Stimulated activated CD8-positive, alpha-beta memory T cell treated with anti-CD3 and anti-CD28 coated beads, Interleukin-7, amount 100 ng/mL, for 48 hours (primary cell): Measurements from ENCODE around the gene CDKAL1.
"Not testable (repeated sequence)": the region's sequence is repeated elsewhere in the genome, so short reads cannot be mapped to it uniquely, and the experiment has no call there.

Source experiments
- DNase-seq, 2 donors: peaks; one replicate each; pipeline ENCODE4 v3.0.0-alpha.2; 2020; ENCODE audit warnings: low read depth in 1 of 2; ENCODE audit errors: extremely low read depth in 1 of 2

CDKAL1 gene

DNA sequence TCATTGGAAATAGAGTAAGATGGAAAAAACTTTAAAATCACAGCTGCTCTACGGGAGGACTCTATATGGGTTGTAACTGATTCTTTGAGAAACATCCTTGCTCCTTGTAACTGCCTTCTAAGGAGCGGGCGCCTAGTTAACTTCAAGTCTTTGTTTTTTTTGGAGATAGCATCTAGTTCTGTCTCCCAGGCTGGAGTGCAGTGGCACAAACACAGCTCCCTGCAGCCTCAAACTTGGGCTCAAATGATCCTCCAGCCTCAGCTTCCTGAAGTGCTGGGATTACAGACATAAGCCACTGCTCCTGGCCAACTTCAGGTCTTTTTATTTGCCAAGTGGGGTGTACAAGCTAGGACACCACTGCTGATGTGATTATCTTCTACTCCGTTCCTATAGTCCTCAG, 552.9 kb downstream of the CDKAL1 start:
- DNase-seq = no peak

DNA sequence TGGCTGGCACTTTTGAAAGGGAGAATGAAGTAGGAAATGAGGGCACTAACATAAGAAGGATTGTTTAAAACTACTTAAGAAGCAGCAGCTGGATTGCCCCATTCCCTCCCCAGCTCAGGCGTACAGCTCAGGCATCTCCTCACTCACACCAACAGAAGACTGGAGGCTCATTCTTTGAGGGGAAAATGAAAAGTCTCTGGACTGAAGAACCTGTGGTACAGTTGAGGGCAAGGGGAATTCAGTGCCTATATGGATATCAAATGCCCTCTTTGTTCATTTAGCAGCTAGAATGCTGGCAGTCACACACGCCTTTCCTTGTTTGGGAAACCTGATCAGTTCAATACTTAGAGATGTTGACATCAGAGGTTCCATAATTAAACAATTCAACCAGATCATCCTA, 557.2 kb downstream of the CDKAL1 start:
- DNase-seq = no peak

DNA sequence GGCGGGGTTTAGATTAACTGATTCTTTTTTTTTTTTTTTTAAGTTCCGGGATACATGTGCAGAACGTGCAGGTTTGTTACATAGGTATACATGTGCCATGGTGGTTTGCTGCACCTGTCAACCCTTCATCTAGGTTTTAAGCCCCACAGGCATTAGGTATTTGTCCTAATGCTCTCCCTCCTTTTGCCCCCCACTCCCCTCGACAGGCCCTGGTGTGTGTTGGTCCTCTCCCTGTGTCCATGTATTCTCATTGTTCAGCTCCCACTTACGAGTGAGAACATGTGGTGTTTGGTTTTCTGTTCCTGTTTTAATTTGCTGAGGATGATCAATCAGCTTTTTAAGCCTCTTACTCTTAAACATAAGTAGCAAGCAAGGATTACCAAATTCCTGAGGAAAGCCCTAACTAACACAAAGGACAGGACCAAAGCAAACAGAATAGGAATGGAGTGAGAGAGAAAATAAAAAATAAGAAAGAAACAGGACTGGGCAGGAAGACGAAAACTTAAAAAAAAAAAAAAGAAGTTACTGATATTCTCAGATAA, 558.0 kb downstream of the CDKAL1 start:
- not testable (repeated sequence) for DNase-seq

DNA sequence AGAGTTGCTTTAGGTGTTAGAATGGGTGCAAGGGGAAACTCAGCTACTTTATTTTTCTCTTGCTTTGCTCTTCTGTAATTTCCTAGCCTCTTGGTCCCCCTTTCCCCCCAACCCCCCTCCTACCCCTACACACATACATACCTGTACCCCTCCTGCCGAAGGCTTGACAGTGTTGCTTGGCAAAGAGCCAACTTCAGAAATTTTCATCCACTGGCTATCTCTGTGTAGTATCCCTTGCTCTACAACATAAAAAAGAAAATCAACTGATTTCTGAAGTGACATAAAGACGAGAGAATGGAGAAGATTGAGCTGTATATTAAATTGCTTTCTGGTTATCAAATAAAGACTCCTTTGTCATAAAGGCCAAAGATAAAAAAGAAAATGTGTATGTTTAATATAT, 561.2 kb downstream of the CDKAL1 start:
- no peak for DNase-seq

DNA sequence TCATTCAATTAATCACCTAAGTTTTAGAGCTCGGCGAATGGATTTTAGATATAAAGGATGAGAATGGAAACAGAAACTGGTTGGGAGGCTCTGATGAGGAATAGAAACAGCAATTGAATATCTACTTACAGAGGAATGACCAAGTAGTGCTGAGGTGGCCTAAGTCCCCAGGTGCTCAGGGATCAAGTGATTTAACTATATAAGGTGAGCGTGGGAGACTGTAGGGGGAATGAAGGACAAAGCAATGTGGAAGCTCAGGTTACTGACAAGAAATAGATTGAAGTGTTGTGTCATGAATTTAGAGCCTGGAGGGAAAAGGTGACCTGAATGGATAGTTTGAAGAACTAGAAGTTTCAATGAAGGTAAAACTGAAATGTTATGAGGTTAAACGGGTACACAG, 563.9 kb downstream of the CDKAL1 start:
- no peak for DNase-seq

DNA sequence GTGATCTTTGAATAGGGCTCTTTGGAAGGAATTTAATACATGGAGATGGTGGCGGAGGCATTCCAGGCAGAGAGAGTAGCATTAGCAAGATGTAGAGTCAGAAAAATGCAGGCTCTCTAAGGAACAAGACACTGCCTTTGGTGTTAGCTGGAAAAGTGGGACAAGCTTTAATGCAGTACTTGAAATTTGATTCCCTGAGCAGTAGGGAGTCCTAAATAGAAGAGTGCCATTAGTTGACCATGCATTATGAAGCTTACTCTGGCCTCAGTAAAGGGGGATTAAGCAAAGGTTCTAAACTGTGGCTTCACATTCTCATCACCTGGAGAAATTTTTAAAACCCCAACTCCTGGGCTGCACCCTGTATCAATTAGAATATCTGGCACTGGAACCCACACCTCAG, 564.5 kb downstream of the CDKAL1 start:
- no peak for DNase-seq

DNA sequence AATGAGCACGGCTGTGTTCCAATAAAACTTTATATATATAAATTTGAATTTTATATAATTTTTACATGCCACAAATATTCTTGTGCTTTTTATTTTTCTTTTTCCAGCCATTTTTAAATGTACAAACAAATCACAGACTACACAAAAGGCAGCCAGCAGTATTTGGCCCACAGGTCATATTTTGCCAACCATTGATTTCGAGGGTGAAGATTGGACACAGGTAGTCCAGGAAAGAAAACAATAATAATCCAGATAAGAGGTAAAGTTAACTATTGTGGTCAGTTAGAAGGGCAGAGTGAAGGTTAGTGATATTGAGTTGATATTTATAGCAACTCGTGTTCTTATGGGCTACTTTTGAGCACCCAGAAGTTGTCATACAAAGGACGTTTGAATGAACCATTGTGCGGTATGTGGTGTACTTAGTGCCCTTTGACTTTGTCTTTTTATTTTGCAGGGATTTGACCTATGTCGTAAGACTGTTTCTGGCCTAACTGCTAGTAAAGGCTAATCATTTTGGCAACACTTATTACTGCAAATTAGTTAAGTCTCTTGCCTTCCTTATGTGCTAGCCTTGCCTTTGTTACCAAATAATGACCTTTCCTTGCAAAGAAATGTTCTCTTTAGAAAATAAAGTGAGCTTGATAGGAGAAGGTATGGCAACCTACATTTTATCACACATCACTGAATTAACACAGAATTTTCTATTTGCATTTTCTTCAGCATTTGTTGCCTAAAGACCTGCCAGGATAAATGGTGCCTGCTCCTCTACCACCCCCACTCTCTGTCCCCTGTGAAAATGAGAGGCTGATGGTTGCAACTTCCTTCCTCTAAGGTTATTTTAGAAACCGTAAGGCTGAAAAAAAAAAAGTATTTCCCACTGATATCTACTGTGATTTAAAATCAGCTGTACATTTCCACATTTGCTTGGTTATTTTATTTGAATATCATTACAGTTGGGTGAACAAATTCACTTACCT, 565.4 kb downstream of the CDKAL1 start:
- DNase-seq = no peak

DNA sequence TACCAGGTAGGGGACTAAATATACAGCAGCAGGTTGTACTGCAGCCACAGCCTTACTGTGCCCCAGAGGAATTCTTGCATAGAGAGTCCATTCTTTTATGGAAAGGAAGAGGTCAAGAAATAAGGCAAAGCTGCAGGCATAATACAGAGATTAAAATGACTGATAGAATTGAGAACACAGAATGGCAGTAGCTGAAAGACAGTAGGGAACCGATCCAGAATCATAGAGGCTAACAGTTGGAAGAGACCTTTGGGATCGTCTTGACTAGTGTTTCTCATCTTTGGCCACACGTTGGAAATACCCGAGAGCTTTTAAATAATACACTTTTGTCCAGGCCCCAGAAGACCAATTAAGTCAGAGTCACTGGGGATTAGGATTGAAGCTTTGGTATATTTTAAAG, 566.7 kb downstream of the CDKAL1 start:
- no peak for DNase-seq

DNA sequence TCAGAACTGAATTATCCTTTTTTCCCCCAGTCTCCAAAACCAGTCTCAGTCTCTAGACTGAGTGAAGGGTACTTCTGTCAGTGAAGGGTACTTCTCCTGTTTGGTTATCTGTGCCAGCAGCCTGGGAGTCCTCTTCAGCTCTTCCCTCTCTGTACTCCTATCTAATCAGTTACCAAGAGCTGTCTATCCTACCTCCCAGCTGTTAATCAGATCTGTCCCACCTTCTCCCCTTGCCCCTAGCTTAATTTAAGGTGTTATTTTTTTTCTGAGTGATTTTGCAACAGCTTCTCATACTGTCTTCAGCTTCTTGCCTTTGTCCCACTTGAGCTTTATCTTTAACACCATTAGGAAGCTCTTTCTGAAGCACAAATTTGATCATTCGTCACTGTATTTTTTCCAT, 567.4 kb downstream of the CDKAL1 start:
- no peak for DNase-seq

DNA sequence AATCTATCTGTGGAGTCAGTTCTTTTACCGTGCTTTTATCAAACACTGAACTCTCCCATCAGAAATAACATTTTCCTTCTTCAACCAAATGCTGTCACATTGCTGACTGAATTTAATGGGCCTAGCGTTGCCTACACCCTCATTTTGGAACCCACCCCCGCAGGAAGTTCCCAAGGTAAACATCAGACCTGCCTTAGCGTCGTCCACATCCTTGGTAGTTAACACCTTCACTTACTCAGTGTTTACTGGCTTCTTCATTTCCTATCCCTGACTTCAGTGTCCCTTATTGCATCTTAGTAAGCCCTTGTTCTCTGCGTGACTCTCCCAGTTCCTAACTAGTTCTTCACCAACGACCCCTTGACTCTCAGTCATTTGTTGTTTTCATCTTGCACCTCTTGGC, 567.9 kb downstream of the CDKAL1 start:
- DNase-seq = no peak

DNA sequence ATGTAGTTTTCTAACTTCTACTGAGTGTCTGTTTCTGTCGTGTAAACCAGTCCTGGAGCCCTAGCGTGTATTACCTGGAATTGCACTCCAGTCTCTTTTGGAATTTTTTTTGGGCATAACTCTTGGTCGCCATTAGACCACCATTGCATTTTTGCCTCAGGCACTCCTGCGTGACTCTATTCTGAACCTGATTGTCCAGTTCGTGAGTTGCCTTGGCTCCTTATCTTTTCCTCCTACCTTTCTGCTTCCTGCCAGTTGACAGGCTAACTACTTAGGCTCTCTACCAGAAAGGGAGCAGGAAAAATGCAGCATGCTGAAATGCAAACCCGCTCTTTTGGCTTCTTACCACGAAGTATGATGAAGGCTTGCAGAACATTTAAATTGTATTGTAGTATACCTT, 568.4 kb downstream of the CDKAL1 start:
- DNase-seq = no peak

DNA sequence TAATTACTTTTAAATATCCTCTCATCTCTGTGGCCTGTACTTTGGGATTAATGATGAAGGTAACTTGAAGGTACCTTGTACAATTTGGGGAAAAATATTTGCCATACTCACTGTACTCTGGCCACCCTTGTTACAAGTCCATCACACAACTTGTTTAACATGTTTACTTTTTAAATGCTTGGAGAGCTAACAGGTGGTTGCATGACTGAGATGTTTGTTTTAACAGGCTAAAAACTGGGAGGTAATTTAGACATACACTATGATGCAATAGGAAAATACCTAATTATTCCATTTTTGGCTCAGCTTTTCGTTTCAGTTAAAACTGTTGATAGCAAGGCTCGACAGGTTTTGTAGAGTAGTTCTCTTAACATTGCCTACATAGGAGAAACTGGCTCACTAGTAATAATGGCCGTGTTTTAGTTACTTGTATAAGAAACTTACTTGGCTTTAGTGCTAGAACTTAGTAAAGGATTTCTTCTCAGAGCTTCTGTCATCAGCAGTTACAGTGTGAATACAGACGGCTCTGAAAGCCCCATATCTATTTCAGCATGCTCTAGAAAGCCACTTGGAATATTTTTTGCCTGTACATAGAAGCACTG, 569.5 kb downstream of the CDKAL1 start:
- DNase-seq = no peak

DNA sequence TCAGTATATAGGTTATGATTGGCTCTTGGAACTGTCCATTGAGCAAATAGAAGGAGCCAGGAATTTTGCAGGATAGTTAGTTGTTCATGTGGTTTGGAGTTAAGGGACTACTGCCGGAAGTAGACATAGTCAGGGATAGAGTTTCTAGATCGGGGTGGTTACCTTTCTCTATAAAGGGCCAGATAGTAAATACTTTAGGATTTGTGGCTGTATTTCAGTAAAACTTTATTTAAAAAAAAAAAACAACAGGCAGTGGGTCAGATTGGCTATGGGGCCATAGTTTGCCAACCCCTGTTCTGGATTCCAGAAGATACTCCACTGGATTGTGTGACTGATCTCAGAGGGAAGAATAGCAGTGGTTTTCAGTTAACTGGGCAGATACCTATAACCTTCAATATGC, 570.0 kb downstream of the CDKAL1 start:
- DNase-seq = no peak

DNA sequence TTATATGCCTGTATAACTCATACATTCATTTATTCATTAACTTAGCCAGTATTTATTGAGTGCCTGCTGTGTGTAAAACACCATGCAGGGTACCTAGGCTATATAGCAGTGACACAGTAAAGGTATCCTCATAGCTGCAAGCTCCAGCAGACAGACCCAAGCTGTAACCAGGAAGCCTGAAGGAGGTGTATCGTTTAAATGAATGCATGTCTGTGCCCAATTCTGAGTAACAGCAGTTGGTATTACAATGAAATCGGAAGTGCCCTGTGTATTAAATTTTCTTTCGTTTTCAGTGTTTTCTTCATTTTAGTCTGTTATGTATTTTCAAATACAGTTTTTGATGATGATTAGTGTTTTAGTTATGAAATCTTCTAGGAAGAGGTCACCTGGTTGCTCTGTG, 573.5 kb downstream of the CDKAL1 start:
- no peak for DNase-seq

DNA sequence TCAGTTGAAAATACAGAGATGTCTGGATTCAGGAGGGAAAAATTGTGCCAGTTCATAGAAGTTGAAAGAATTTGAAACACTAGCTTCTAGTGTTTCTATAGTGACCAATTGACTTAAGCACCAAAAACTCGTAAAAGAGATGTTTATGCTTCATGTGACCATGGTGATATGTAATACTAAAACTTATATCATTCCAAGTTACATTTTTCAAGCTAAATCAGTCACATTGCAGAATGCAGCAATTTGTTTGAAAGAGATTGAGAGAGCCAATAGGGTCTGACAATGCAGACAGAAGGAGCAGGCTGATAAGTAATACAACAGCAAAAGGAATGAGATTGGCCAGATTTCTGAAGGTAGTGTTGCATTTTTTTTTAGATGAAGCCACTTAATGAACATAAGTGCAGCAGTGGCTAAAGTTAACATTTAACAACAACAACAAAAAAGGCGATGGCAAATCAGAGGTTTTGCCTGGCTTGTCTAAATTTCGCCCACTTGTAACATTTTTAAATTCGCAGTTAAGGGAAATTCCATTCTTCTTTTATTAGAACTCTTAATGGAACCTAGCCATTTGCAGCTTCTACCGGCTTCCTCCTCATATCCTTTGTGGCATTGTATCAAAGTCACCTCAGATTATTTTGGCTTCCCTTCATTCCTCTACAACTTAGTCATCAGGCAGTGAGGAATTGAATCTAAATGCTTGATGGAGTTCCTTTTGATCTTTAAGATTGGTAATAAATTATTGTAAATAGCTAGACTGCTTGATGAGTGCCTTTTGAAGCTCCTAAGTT, 575.3 kb downstream of the CDKAL1 start:
- no peak for DNase-seq

DNA sequence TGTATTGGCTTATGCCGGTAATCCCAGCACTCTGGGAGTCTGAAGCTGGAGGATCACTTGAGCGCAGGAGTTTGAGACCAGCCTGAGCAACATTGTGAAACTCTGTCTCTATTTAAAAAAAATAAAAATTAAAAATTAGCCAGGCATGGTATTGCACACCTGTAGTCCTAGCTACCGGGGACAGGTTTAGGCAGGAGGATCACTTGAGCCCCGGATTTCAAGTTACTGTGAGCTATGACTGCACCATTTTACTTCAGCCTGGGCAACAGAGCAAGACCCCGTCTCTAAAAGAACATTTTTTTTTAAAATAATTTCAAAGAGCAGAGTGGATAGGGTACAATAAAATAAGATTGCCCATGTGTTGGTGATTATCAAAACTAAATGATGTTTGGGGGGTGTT, 576.4 kb downstream of the CDKAL1 start:
- no peak for DNase-seq

DNA sequence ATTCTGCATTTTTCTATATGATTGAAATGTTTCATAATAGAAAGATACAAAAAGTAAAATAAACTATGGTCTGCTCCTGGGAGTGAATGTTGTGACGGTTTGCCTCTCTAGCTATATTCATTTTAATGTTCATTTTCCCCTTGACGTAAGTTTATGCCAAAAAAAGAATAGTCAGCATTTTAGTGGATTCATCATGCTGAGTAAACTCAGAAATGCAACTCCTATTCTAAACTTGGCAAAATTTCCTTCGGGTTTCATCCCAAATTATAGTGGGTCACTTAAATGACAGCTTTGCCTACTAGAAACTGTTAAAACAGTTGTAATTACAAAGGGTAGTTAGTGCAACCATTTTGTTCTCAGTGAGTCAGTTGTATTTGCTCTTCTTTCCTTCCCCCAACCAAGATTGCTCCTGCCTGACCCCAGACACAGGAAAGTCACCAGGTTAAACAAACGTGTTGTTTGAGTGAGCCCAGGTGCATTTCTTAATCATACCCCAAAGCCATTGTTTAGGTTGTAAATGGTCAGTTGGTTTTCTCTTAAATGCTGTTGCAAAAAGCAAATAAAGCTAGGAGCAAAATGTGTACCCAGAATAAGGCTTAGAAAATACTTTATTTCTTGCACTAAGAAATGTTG, 577.0 kb downstream of the CDKAL1 start:
- no peak for DNase-seq

DNA sequence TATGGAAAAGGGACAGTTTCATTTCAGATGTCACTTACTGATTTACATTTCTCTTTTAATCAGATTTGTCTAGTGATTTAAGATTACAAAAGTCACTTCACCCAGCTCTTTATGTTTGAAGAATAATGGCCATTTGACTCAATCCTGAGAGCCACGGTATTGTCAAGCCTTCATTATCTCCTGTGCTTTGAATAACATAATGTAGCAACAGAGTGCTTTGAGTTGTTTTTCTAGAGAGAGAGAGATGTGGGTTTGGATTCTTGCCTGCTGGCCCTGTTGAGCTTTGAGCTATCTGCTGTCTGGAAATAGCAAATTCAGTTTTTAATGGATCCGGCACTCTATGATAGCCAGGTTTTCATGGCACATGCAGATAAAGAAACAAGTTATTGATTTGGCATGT, 580.9 kb downstream of the CDKAL1 start:
- no peak for DNase-seq

DNA sequence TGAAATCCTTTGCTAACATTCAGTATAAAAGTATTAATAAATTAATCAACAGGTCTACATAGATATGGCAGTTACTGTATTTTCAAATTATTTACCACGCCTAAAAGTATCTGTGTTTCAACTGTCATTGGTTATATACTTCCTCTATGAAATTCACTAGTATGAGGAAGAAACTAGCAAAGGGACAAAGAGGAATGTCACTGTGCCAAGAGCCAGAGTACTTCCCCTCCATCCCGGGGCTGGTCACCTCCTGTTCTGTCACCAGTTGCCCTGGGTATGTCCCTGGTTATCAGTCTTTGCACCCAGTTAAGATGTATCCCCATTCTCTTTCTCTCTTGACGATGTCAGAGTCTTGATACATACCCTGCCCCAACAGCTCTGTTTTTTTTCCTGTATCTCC, 582.5 kb downstream of the CDKAL1 start:
- no peak for DNase-seq

DNA sequence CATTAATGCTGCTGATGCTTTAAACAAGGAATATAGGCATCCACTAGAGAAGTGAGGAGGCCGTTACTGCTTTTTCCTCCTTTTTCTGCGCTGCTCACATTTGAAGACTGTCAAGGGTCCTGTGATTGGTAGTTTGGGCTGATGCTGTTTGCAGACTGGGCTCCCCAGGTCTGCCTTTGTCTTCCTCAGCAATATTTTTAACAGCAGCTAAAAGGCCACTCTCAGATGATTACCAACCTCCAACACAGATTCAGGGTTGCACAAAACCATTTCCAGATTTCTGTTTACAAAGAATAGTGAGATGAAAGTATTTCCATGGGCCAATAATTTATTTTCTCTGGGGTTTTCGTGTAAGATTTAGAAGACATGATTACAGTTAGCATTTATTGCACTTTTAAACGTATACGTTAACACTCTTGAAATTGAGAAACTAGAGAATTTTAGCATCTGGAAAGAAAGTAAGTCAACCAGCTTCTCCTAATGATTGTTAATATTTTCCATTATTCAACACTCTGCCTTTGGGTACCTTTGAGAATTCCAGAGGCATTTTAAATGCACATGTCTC, 584.0 kb downstream of the CDKAL1 start:
- DNase-seq = no peak
